Endothelial cell of umbilical vein (primary cell): ENCODE data around the gene TRAP1. TPM values are rescaled to one million over a fixed set of nuclear protein-coding genes. Genes with fewer than 3 reads are reported as not detected.

ENCODE experiments used
- BruUV-seq: library from RNA; stranded (reverse); fragments of 400-500 nt; replicated peaks from 2 replicates; lab custom pipeline; 2021; lab: Mats Ljungman, UMichigan
- CTCF ChIA-PET: fragments of 300-600, 350-600 bp; sonication (Branson Sonifier 250); formaldehyde crosslinking; loops from one replicate; lab custom pipeline; 2021; ENCODE audit warnings: antibody characterized with exemption, inconsistent platforms; lab: Charles Lee
- POLR2A ChIA-PET: fragments of 300-600, 350-600 bp; sonication (Branson Sonifier 250); formaldehyde crosslinking; loops from one replicate; lab custom pipeline; 2021; ENCODE audit warnings: antibody characterized with exemption, inconsistent platforms; lab: Charles Lee
- DNase-seq: peaks from one replicate; pipeline ENCODE4 v3.0.0-alpha.2; 2011; ENCODE audit warnings: low read depth, low spot score
- FAIRE-seq: peaks from 2 replicates; lab custom pipeline; 2011; peaks lifted over from hg19 to GRCh38; lab: Jason Lieb, UNC
- H2AFZ ChIP-seq: 2 replicates; pipeline ENCODE4 v1.6.0; 2012; ENCODE audit warnings: low read depth, low read length, control low read depth, inconsistent platforms
- H3K27ac ChIP-seq: 2 replicates; pipeline ENCODE4 v1.5.1; 2011; ENCODE audit warnings: low read depth, mild to moderate bottlenecking, control low read depth, low read length, moderate library complexity; ENCODE audit not compliant: insufficient read depth
- H3K27me3 ChIP-seq, 2 experiments: 2 replicates each; pipeline versions ENCODE4 v1.6.0 to v1.6.1; 2011; ENCODE audit warnings: low read length in 2 of 2, mixed read lengths in 1 of 2; ENCODE audit not compliant: control insufficient read depth in 2 of 2, insufficient read depth in 2 of 2
- H3K36me3 ChIP-seq, 2 experiments: 2 replicates in 1 of 2; 3 replicates in 1 of 2; pipeline ENCODE4 v1.5.1; 2011; ENCODE audit warnings: low read length in 2 of 2, mild to moderate bottlenecking in 1 of 2, moderate library complexity in 1 of 2; ENCODE audit not compliant: control insufficient read depth in 2 of 2, insufficient read depth in 2 of 2; ENCODE audit errors: extremely low read depth in 1 of 2
- H3K4me1 ChIP-seq: 3 replicates; pipeline ENCODE4 v1.5.1; 2011; ENCODE audit warnings: mild to moderate bottlenecking, low read length; ENCODE audit not compliant: control insufficient read depth, insufficient read depth; ENCODE audit errors: extremely low read depth
- H3K4me2 ChIP-seq: 2 replicates; pipeline ENCODE4 v1.6.1; 2011; ENCODE audit warnings: low read length, control low read depth, mixed read lengths; ENCODE audit not compliant: insufficient read depth
- H3K4me3 ChIP-seq, 3 experiments: fragments of 200-600 bp in 1 of 3; sonication (generic), shearing (Covaris generic) in 1 of 3; replicated peaks in 1 of 3; 2 replicates each; pipeline ENCODE4 v1.5.1; 2011 to 2016; ENCODE audit warnings: control low read depth in 3 of 3, low read length in 3 of 3, mild to moderate bottlenecking in 2 of 3, inconsistent platforms in 1 of 3, low read depth in 1 of 3, moderate library complexity in 1 of 3; ENCODE audit not compliant: insufficient read depth in 1 of 3
- H3K79me2 ChIP-seq: 2 replicates; pipeline ENCODE4 v1.6.0; 2012; ENCODE audit warnings: low read length, inconsistent platforms; ENCODE audit not compliant: control insufficient read depth, insufficient read depth
- H3K9ac ChIP-seq: replicated peaks from 2 replicates; pipeline ENCODE3; 2011; ENCODE audit warnings: low read length, control low read depth; ENCODE audit not compliant: insufficient read depth; ENCODE audit errors: extremely low read depth
- H3K9me1 ChIP-seq: replicated peaks from 3 replicates; pipeline ENCODE4 v1.6.0; 2011; ENCODE audit warnings: mild to moderate bottlenecking, low read length; ENCODE audit not compliant: control insufficient read depth, insufficient read depth; ENCODE audit errors: extremely low read depth
- H3K9me3 ChIP-seq: replicated peaks from 2 replicates; pipeline ENCODE4 v1.5.1; 2012; ENCODE audit warnings: low read length, inconsistent platforms; ENCODE audit not compliant: control insufficient read depth, insufficient read depth
- H4K20me1 ChIP-seq: replicated peaks from 2 replicates; pipeline ENCODE3; 2011; ENCODE audit warnings: mild to moderate bottlenecking, low read length; ENCODE audit not compliant: control insufficient read depth, insufficient read depth; ENCODE audit errors: extremely low read depth
- CTCF ChIP-seq, 2 donors: IDR thresholded peaks; 1 replicate in 1 of 2; 2 replicates in 1 of 2; pipeline ENCODE4 v1.5.1; 2011; ENCODE audit warnings: low read length in 2 of 2, mild to moderate bottlenecking in 2 of 2, moderate library complexity in 2 of 2, control low read depth in 1 of 2, inconsistent platforms in 1 of 2, low read depth in 1 of 2; ENCODE audit not compliant: insufficient read depth in 1 of 2; ENCODE audit errors: extremely low read depth in 1 of 2
- EZH2 ChIP-seq: IDR thresholded peaks from 2 replicates; pipeline ENCODE4 v1.6.1; 2012; ENCODE audit warnings: borderline replicate concordance, low read depth, mild to moderate bottlenecking, moderate library complexity, low read length, inconsistent platforms; ENCODE audit not compliant: severe bottlenecking
- FOS ChIP-seq: IDR thresholded peaks from 2 replicates; pipeline ENCODE4 v1.6.1; 2011; ENCODE audit warnings: mild to moderate bottlenecking, low read length, moderate library complexity, borderline replicate concordance; ENCODE audit not compliant: insufficient read depth
- GATA2 ChIP-seq: IDR thresholded peaks from 2 replicates; pipeline ENCODE4 v1.7.0; 2011; ENCODE audit warnings: low read depth, mild to moderate bottlenecking, moderate library complexity, mixed read lengths, low read length; ENCODE audit not compliant: insufficient read length, insufficient read depth
- JUN ChIP-seq: IDR thresholded peaks from 2 replicates; pipeline ENCODE4 v1.6.1; 2011; ENCODE audit warnings: borderline replicate concordance, low read depth; ENCODE audit not compliant: insufficient read length, insufficient read depth
- MAX ChIP-seq: IDR thresholded peaks from 2 replicates; pipeline ENCODE4 v1.6.1; 2011; ENCODE audit not compliant: insufficient read depth, insufficient read length
- MYC ChIP-seq: IDR thresholded peaks from one replicate; pipeline ENCODE4 v1.6.1; 2011; ENCODE audit warnings: mild to moderate bottlenecking, low read depth, low read length
- POLR2A ChIP-seq: IDR thresholded peaks from 2 replicates; pipeline ENCODE4 v1.6.1; 2012; ENCODE audit warnings: low read depth, mild to moderate bottlenecking, control low read depth, low read length
- POLR2AphosphoS5 ChIP-seq: IDR thresholded peaks from 2 replicates; pipeline ENCODE4 v1.6.1; 2012; ENCODE audit warnings: low read depth, mild to moderate bottlenecking, control low read depth, low read length, moderate library complexity; ENCODE audit not compliant: insufficient read depth
- dilution Hi-C: fragments of 300-500 bp; cut with MboI; formaldehyde crosslinking; loops from one replicate; pipeline ENCODE4 v1.15.0; 2019; ENCODE audit warnings: low sequenced_read_pairs; ENCODE audit not compliant: extremely low pct_ligation_motif_present
- intact Hi-C: fragments of 100-400 bp; cut with micrococcal nuclease; formaldehyde crosslinking; loops from one replicate; pipeline ENCODE4 v1.10.0; 2022
- polyA plus RNA-seq, 4 experiments: library from polyadenylated mRNA; depleted of rRNA in 3 of 4; stranded (reverse) in 3 of 4; unstranded in 1 of 4; fragments of >200 nt; gene quantifications; 2 replicates each; pipeline versions ENCODE4 v1.2.1 to v1.2.3, GENCODE V29; 2011 to 2012; ENCODE audit warnings: missing spikeins in 1 of 4
- total RNA-seq: library from RNA; stranded (reverse); gene quantifications from 2 replicates; pipeline ENCODE4 v1.2.3, GENCODE V29; 2021

TRAP1 gene
- total and polyA plus RNA-seq, 2 donors (not counting 3 experiments of a cell fraction or from before 2014, with no cell fraction given): 95.6 to 102 TPM

GRCh38 chr16:3689731-3690130 is 27.6 kb downstream of the TRAP1 start:
- no peak for FAIRE-seq
- dilution Hi-C loops (no loop called here), intact Hi-C loops (loop anchor here (1.0 to 2.0 kb wide), 4 partner anchors 12 to 249 kb away; partner anchors contain the start of genes CREBBP and TRAP1)
- CTCF ChIA-PET: interaction anchor here (0.5 to 2.3 kb wide), 21 partner anchors 8 to 564 kb away, joined by 3 to 29 read pairs (median 4); partner anchors contain the start of genes CREBBP and TRAP1
- H3K27me3 ChIP-seq: no peaks in the 10 kb centered on the region
- no peak overlapping the region for H2AFZ ChIP-seq
- no peak overlapping the region for H3K4me2 ChIP-seq
- no peaks in the 10 kb centered on the region for H3K4me1 ChIP-seq
- DNase-seq: no peak
- TF ChIP-seq MAX (no peak), FOS (no peak), GATA2 (no peak)
- H3K4me3 ChIP-seq: no peak overlapping the region
- POLR2A ChIA-PET: no interaction called here
- no peaks in the 10 kb centered on the region for H3K9me1 ChIP-seq
- no peak overlapping the region for H3K9ac ChIP-seq
- H3K79me2 ChIP-seq: no peaks in the 10 kb centered on the region
- no peaks in the 10 kb centered on the region for H3K9me3 ChIP-seq
- no TSS peak for BruUV-seq
- no peak overlapping the region for H3K27ac ChIP-seq
- H3K36me3 ChIP-seq: peaks cover 4 to 7% of the 10 kb centered on the region in 2 experiments
- H4K20me1 ChIP-seq: no peaks in the 10 kb centered on the region

- no peaks in the 10 kb centered on the region for H3K4me1 ChIP-seq
- H3K36me3 ChIP-seq: peaks cover 4 to 7% of the 10 kb centered on the region in 2 experiments
- intact Hi-C loops: no loop called here
- DNase-seq: no peak
- ChIA-PET POLR2A (interaction anchor here (0.7 kb wide), 2 partner anchors 11 to 63 kb away, joined by 4 to 6 read pairs; no protein-coding TSS in a partner anchor), CTCF (interaction anchor here (1.1 to 3.1 kb wide), 2 partner anchors 11 to 190 kb away, joined by 3 to 16 read pairs; no protein-coding TSS in a partner anchor)
- FAIRE-seq: peak; percentile 57
- no peak overlapping the region for H3K4me2 ChIP-seq
- H3K9me3 ChIP-seq: no peaks in the 10 kb centered on the region
- BruUV-seq: no TSS peak
- H3K9me1 ChIP-seq: no peaks in the 10 kb centered on the region
- TF ChIP-seq EZH2 (no peak), CTCF (IDR thresholded peaks at IDR 0.05; ENCODE audit: extremely low read depth in 1 of 2, insufficient read depth in 1 of 2, low read depth in 1 of 2, low read length in 2 of 2) (no peak), MYC (no peak), POLR2A (no peak), FOS (no peak), MAX (no peak), JUN (no peak), POLR2AphosphoS5 (no peak), GATA2 (no peak)
- H3K9ac ChIP-seq: no peak overlapping the region
- no peak overlapping the region for H2AFZ ChIP-seq
- H3K79me2 ChIP-seq: no peaks in the 10 kb centered on the region
- dilution Hi-C loops: no loop called here
- no peak overlapping the region for H3K27ac ChIP-seq
- H3K4me3 ChIP-seq: no peak overlapping the region
- H3K27me3 ChIP-seq: no peaks in the 10 kb centered on the region
- no peaks in the 10 kb centered on the region for H4K20me1 ChIP-seq
Measured at GRCh38 chr16:3687792-3688191, 29.5 kb downstream of the TRAP1 start.
